Measurements from ENCODE around the gene ERICH4. TPM values are rescaled to one million over a fixed set of nuclear protein-coding genes. Genes with fewer than 3 reads are reported as not detected.
"Not testable (repeated sequence)": the region's sequence is repeated elsewhere in the genome, so short reads cannot be mapped to it uniquely, and the experiment has no call there.

Gene ERICH4
- total RNA-seq, 2 donors from 2014 or later, result not detected

DNA sequence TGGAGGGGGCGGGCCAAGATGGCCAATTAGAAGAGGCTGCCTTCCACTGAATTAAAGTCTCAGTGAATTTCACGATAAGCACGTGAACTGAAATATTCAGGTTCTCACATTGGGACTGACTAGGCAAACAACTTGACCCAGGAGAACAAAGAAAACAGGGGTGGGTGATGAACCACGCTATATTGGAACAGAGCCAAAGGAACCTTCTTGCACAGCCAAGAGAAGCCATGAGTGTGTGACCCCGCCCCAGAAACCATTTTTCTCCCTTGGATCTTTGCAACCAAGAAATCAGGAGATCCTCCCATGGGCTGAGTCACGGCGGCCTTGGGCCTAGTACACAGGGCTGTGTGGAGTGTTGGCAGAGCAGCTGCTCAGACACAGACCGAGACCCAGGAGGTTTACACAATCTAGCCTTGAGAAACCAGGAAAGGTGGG is 36.8 kb downstream of the ERICH4 start:
- Mint-ChIP-seq H3K9me3 (peaks cover 70% of the 10 kb centered on the region), H3K36me3 (ENCODE audit: low read depth) (no peaks in the 10 kb centered on the region), H3K4me3 (no peak overlapping the region), H3K4me1 (no peaks in the 10 kb centered on the region), H3K27ac (no peak overlapping the region), H3K27me3 (ENCODE audit: insufficient read depth) (peaks cover 12% of the 10 kb centered on the region)
- no peak overlapping the region for H3K9ac ChIP-seq (ENCODE audit: extremely low read depth, low read length, poor library complexity, severe bottlenecking)
- 83 to 86% methylated on average over 8 of the region's 8 CpGs for WGBS, 2 experiments (ENCODE audit: insufficient coverage in 1 of 2, insufficient read length in 1 of 2)
- H3K4me3 ChIP-seq (ENCODE audit: low read length), result no peak overlapping the region
- H3K36me3 ChIP-seq (ENCODE audit: control insufficient read depth, insufficient read depth, low read length), result no peaks in the 10 kb centered on the region
- peaks cover 6% of the 10 kb centered on the region for H3K9me3 ChIP-seq (ENCODE audit: control insufficient read depth, low read length)
- H3K27me3 ChIP-seq (ENCODE audit: control insufficient read depth, insufficient read depth, low read length, poor library complexity, severe bottlenecking), result peaks cover 4% of the 10 kb centered on the region
- no peak for DNase-seq
- TF ChIP-seq, protein P1, sequence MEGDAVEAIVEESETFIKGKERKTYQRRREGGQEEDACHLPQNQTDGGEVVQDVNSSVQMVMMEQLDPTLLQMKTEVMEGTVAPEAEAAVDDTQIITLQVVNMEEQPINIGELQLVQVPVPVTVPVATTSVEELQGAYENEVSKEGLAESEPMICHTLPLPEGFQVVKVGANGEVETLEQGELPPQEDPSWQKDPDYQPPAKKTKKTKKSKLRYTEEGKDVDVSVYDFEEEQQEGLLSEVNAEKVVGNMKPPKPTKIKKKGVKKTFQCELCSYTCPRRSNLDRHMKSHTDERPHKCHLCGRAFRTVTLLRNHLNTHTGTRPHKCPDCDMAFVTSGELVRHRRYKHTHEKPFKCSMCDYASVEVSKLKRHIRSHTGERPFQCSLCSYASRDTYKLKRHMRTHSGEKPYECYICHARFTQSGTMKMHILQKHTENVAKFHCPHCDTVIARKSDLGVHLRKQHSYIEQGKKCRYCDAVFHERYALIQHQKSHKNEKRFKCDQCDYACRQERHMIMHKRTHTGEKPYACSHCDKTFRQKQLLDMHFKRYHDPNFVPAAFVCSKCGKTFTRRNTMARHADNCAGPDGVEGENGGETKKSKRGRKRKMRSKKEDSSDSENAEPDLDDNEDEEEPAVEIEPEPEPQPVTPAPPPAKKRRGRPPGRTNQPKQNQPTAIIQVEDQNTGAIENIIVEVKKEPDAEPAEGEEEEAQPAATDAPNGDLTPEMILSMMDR (conservative IDR thresholded peaks at IDR 0.05), result no peak
- no peaks in the 10 kb centered on the region for H3K4me1 ChIP-seq (ENCODE audit: control insufficient read depth, insufficient read depth, low read length)
- H3K27ac ChIP-seq (ENCODE audit: low read depth, low read length), result no peak overlapping the region

- H3K27me3 ChIP-seq (ENCODE audit: control insufficient read depth, insufficient read depth, low read length, poor library complexity, severe bottlenecking), result peaks cover 4% of the 10 kb centered on the region
- H3K4me3 ChIP-seq (ENCODE audit: low read length), result no peak overlapping the region
- Mint-ChIP-seq H3K27ac (no peak overlapping the region), H3K27me3 (ENCODE audit: insufficient read depth) (peaks cover 12% of the 10 kb centered on the region), H3K9me3 (peaks cover 76% of the 10 kb centered on the region), H3K4me1 (no peaks in the 10 kb centered on the region), H3K36me3 (ENCODE audit: low read depth) (no peaks in the 10 kb centered on the region), H3K4me3 (no peak overlapping the region)
- H3K9me3 ChIP-seq (ENCODE audit: control insufficient read depth, low read length), result peaks cover 6% of the 10 kb centered on the region
- 83 to 87% methylated on average over 5 to 12 of the region's 12 CpGs for WGBS, 2 experiments (ENCODE audit: insufficient coverage in 1 of 2, insufficient read length in 1 of 2)
- DNase-seq, result no peak
- H3K27ac ChIP-seq (ENCODE audit: low read depth, low read length), result no peak overlapping the region
- no peaks in the 10 kb centered on the region for H3K36me3 ChIP-seq (ENCODE audit: control insufficient read depth, insufficient read depth, low read length)
- H3K4me1 ChIP-seq (ENCODE audit: control insufficient read depth, insufficient read depth, low read length), result no peaks in the 10 kb centered on the region
- TF ChIP-seq, protein P1 (conservative IDR thresholded peaks at IDR 0.05), result no peak
- no peak overlapping the region for H3K9ac ChIP-seq (ENCODE audit: extremely low read depth, low read length, poor library complexity, severe bottlenecking)
Observed at GRCh38 chr19:41480336-41480735, 37.4 kb downstream of the ERICH4 start.

DNA sequence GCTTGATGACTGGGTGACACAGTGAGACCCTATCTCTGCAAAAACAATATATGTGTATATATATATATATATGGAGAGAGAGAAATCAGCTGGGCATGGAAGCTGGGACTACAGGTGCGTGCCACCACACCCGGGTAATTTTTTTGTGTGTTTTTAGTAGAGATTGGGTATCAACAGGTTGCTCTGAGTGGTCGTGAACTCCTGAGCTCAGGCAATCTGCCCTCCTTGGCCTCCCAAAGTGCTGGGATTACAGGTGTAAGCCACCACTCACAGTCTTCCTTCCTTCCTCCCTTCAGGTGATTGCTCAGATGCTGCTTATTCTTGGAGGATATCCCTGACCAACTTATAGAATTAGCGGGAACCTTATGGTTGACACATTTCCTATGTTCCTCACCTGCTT is 41.9 kb downstream of the ERICH4 start:
- Mint-ChIP-seq H3K27ac (no peak overlapping the region), H3K9me3 (peaks cover 72% of the 10 kb centered on the region), H3K4me1 (no peaks in the 10 kb centered on the region), H3K36me3 (ENCODE audit: low read depth) (no peaks in the 10 kb centered on the region), H3K4me3 (no peak overlapping the region), H3K27me3 (ENCODE audit: insufficient read depth) (peaks cover 8% of the 10 kb centered on the region)
- TF ChIP-seq, protein P1 (conservative IDR thresholded peaks at IDR 0.05), result no peak
- Histone ChIP-seq H3K36me3 (ENCODE audit: control insufficient read depth, insufficient read depth, low read length) (no peaks in the 10 kb centered on the region), H3K4me1 (ENCODE audit: control insufficient read depth, insufficient read depth, low read length) (no peaks in the 10 kb centered on the region), H3K27me3 (ENCODE audit: control insufficient read depth, insufficient read depth, low read length, poor library complexity, severe bottlenecking) (peaks cover 4% of the 10 kb centered on the region), H3K27ac (ENCODE audit: low read depth, low read length) (no peak overlapping the region), H3K9me3 (ENCODE audit: control insufficient read depth, low read length) (peaks cover 15% of the 10 kb centered on the region), H3K9ac (ENCODE audit: extremely low read depth, low read length, poor library complexity, severe bottlenecking) (no peak overlapping the region), H3K4me3 (ENCODE audit: low read length) (no peak overlapping the region)
- WGBS, 2 experiments (ENCODE audit: insufficient coverage in 1 of 2, insufficient read length in 1 of 2), result 81 to 83% methylated on average over 1 to 4 of the region's 4 CpGs
- no peak for DNase-seq

DNA sequence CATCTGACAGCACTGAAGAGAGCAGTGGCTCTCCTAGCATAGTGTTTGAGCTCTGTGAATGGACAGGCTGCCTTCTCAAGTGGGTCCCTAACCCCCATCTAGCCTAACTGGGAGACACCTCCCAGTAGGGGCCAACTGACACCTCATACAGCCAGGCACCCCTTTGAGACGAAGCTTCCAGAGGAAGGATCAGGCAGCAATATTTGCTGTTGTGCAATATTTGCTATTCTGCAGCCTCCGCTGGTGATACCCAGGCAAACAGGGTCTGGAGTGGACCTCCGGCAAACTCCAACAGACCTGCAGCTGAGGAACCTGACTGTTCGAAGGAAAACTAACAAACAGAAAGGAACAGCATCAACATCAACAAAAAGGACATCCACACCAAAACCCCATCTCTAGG is 44.0 kb downstream of the ERICH4 start:
- peaks cover 53% of the 10 kb centered on the region for H3K9me3 Mint-ChIP-seq
- H3K9me3 ChIP-seq (ENCODE audit: control insufficient read depth, low read length), result peaks cover 15% of the 10 kb centered on the region
- H3K4me1 ChIP-seq (ENCODE audit: control insufficient read depth, insufficient read depth, low read length); H3K9ac ChIP-seq (ENCODE audit: extremely low read depth, low read length, poor library complexity, severe bottlenecking); H3K27me3 ChIP-seq (ENCODE audit: control insufficient read depth, insufficient read depth, low read length, poor library complexity, severe bottlenecking); H3K27ac Mint-ChIP-seq; H3K4me3 ChIP-seq (ENCODE audit: low read length); H3K36me3 ChIP-seq (ENCODE audit: control insufficient read depth, insufficient read depth, low read length); H3K27me3 Mint-ChIP-seq (ENCODE audit: insufficient read depth); H3K4me1 Mint-ChIP-seq; H3K27ac ChIP-seq (ENCODE audit: low read depth, low read length); H3K4me3 Mint-ChIP-seq; H3K36me3 Mint-ChIP-seq (ENCODE audit: low read depth); DNase-seq: not testable (repeated sequence)
- 81% methylated on average over 4 of the region's 4 CpGs; no CpG with 5 or more reads in 1 of the 2 experiments for WGBS, 2 experiments (ENCODE audit: insufficient coverage in 1 of 2, insufficient read length in 1 of 2)
